Right atrium auricular region (tissue), 2 donors: ENCODE measurements around the gene SERGEF. TPM values are rescaled to one million over a fixed set of nuclear protein-coding genes. Genes with fewer than 3 reads are reported as not detected.

ENCODE experiments used
- DNase-seq: peaks from one replicate; pipeline ENCODE4 v3.0.0-alpha.2; 2019; ENCODE audit warnings: low spot score
- H3K27ac ChIP-seq, 2 donors: fragments of 200-600 bp; sonication (generic); 1 replicate in 1 of 2; 2 replicates in 1 of 2; pipeline ENCODE4 v1.5.1; 2016 to 2019
- H3K27me3 ChIP-seq, 2 donors: fragments of 200-600 bp; sonication (generic); one replicate each; pipeline versions ENCODE4 v1.5.1 to v1.6.0; 2017 to 2019
- H3K36me3 ChIP-seq: fragments of 200-600 bp; sonication (generic); one replicate; pipeline ENCODE4 v1.5.1; 2016
- H3K4me1 ChIP-seq, 2 donors: fragments of 200-600 bp; sonication (generic); one replicate each; pipeline versions ENCODE4 v1.5.1 to v1.6.0; 2017 to 2019
- H3K4me3 ChIP-seq, 2 donors: fragments of 200-600 bp; sonication (generic); 1 replicate in 1 of 2; 2 replicates in 1 of 2; pipeline ENCODE4 v1.5.1; 2017 to 2019; ENCODE audit warnings: mild to moderate bottlenecking in 1 of 2, moderate library complexity in 1 of 2
- H3K9me3 ChIP-seq, 2 donors: fragments of 200-600 bp; sonication (generic); one replicate each; pipeline ENCODE4 v1.5.1; 2019
- CTCF ChIP-seq, 2 donors: fragments of 200-600 bp; sonication (generic); IDR thresholded peaks; one replicate each; pipeline ENCODE4 v1.5.1; 2019; ENCODE audit warnings: antibody characterized with exemption in 2 of 2
- total RNA-seq, 2 donors: library from RNA; depleted of rRNA; stranded (reverse); fragments of >200 nt; gene quantifications; one replicate each; pipeline ENCODE4 v1.1.0, GENCODE V29; 2016

SERGEF gene
- total RNA-seq, 2 donors from 2014 or later, result 18.1 to 27.6 TPM

GRCh38 chr11:17827006-17827405 is 185.8 kb downstream of the SERGEF start:
- Histone ChIP-seq H3K27ac (no peak overlapping the region), H3K4me1 (peaks cover 0 to 8% of the 10 kb centered on the region in 2 donors), H3K27me3 (no peaks in the 10 kb centered on the region), H3K4me3 (no peak overlapping the region), H3K9me3 (no peaks in the 10 kb centered on the region), H3K36me3 (no peaks in the 10 kb centered on the region)
- TF ChIP-seq CTCF (IDR thresholded peaks at IDR 0.05), result no peak
- no peak for DNase-seq

GRCh38 chr11:17822401-17822781 is 190.5 kb downstream of the SERGEF start:
- no peaks in the 10 kb centered on the region for H3K9me3 ChIP-seq
- peaks cover 0 to 16% of the 10 kb centered on the region in 2 donors for H3K4me1 ChIP-seq
- DNase-seq, result no peak
- H3K27me3 ChIP-seq, result no peaks in the 10 kb centered on the region
- no peaks in the 10 kb centered on the region for H3K36me3 ChIP-seq
- H3K27ac ChIP-seq, result no peak overlapping the region
- no peak overlapping the region for H3K4me3 ChIP-seq
- TF ChIP-seq CTCF (IDR thresholded peaks at IDR 0.05), result no peak

GRCh38 chr11:17821648-17822400 is 191.0 kb downstream of the SERGEF start:
- no peak for DNase-seq
- TF ChIP-seq CTCF (IDR thresholded peaks at IDR 0.05), result no peak

GRCh38 chr11:17816232-17816931 is 196.5 kb downstream of the SERGEF start:
- Histone ChIP-seq H3K4me1 (peaks cover 0 to 14% of the 10 kb centered on the region in 2 donors), H3K36me3 (no peaks in the 10 kb centered on the region), H3K27me3 (no peaks in the 10 kb centered on the region), H3K9me3 (no peaks in the 10 kb centered on the region), H3K4me3 (no peak overlapping the region), H3K27ac (no peak overlapping the region)
- no peak for TF ChIP-seq CTCF (IDR thresholded peaks at IDR 0.05)
- no peak for DNase-seq

More at GRCh38 chr11:17821648-17822400, 191.0 kb downstream of the SERGEF start:
- H3K9me3 ChIP-seq, result no peaks in the 10 kb centered on the region
- no peaks in the 10 kb centered on the region for H3K27me3 ChIP-seq
- no peaks in the 10 kb centered on the region for H3K36me3 ChIP-seq
- peaks cover 0 to 16% of the 10 kb centered on the region in 2 donors for H3K4me1 ChIP-seq
- no peak overlapping the region for H3K4me3 ChIP-seq
- H3K27ac ChIP-seq, result no peak overlapping the region

- DNase-seq, result no peak
- no peaks in the 10 kb centered on the region for H3K36me3 ChIP-seq
- no peak overlapping the region for H3K27ac ChIP-seq
- no peak for TF ChIP-seq CTCF (IDR thresholded peaks at IDR 0.05)
- H3K9me3 ChIP-seq, result no peaks in the 10 kb centered on the region
- H3K27me3 ChIP-seq, result no peaks in the 10 kb centered on the region
- H3K4me1 ChIP-seq, result peaks cover 0 to 23% of the 10 kb centered on the region in 2 donors
- no peak overlapping the region for H3K4me3 ChIP-seq
Observed at GRCh38 chr11:17814546-17814945, 198.3 kb downstream of the SERGEF start.
